GM19395 (cell line): ENCODE data around the gene CNOT4.
"Not testable (repeated sequence)": the region's sequence is repeated elsewhere in the genome, so short reads cannot be mapped to it uniquely, and the experiment has no call there.

ENCODE experiments used
- ATAC-seq: cut with Tn5 transposase; IDR thresholded peaks from one replicate; pipeline ENCODE4 v1.9.1; 2021; ENCODE audit warnings: mild to moderate bottlenecking, moderate library complexity; ENCODE audit not compliant: unreplicated experiment

CNOT4 gene

GRCh38 chr7:135334830-135335543, 174.9 kb downstream of the CNOT4 start:
- no peak for ATAC-seq

- no peak for ATAC-seq
Measured at GRCh38 chr7:135333946-135334345, 176.0 kb downstream of the CNOT4 start.

GRCh38 chr7:135333200-135333599, 176.7 kb downstream of the CNOT4 start:
- no peak for ATAC-seq

GRCh38 chr7:135330088-135330487, 179.8 kb downstream of the CNOT4 start:
- ATAC-seq = no peak

- no peak for ATAC-seq
Measured at GRCh38 chr7:135328526-135328925, 181.4 kb downstream of the CNOT4 start.

- no peak for ATAC-seq
Measured at GRCh38 chr7:135328053-135328452, 181.8 kb downstream of the CNOT4 start.

GRCh38 chr7:135327458-135327857, 182.4 kb downstream of the CNOT4 start:
- no peak for ATAC-seq

- ATAC-seq = no peak
Measured at GRCh38 chr7:135326636-135327280, 183.1 kb downstream of the CNOT4 start.

GRCh38 chr7:135322571-135323340, 187.1 kb downstream of the CNOT4 start:
- no peak for ATAC-seq

GRCh38 chr7:135321556-135321955, 188.3 kb downstream of the CNOT4 start:
- ATAC-seq = no peak

GRCh38 chr7:135320953-135321352, 188.9 kb downstream of the CNOT4 start:
- not testable (repeated sequence) for ATAC-seq

GRCh38 chr7:135320268-135320667, 189.6 kb downstream of the CNOT4 start:
- no peak for ATAC-seq

GRCh38 chr7:135317676-135318325, 192.1 kb downstream of the CNOT4 start:
- no peak for ATAC-seq

- ATAC-seq = no peak
Measured at GRCh38 chr7:135316648-135317313, 193.1 kb downstream of the CNOT4 start.

GRCh38 chr7:135313971-135314370, 195.9 kb downstream of the CNOT4 start:
- ATAC-seq = no peak
